ENCODE results near the gene ANKMY1.
A peak's percentile ranks its signal among the peaks of the same experiment; 100 is the strongest.

The ANKMY1 gene

DNA sequence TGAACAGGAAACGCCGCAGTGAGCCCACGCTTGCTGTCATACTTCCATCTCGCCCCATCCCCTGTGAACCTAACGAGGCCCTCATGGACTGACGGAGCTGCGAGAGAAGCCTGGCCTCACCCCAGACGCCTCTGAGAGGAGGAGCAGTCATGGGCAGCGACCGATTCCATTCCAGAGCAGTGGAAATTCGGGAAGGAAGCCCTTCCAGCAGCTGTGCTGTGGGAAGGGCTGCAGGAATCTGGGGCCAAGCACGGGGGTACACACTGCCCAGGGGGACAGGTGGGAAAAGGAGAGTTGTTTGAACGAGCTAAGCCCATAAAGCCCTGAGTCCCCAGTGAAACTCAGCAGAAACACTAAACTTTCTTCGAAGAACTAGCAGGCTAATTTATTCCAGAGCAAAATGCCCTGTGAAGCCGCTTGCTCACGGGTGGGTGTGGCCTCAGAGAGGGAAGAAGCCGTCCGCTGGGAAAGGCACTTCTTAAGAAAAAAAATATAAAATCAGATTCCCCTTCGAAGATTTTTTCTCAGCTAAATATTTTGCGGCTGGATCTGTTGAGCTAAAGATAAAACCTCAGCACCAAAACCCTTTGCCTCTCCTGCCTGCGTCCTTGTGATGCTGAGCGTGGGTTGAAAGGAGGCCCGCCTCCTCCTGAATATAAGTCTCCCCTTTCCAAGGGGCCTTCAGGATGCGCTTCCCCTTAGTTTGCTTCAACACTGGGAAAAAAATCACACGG is 38.2 kb downstream of the ANKMY1 start:
- peak overlapping the region; percentile 27 for H3K4me3 ChIP-seq (ENCODE audit: control insufficient read depth, low read depth, low read length)
- no peak for DNase-seq (ENCODE audit: low read depth)
- TF ChIP-seq, protein P1, sequence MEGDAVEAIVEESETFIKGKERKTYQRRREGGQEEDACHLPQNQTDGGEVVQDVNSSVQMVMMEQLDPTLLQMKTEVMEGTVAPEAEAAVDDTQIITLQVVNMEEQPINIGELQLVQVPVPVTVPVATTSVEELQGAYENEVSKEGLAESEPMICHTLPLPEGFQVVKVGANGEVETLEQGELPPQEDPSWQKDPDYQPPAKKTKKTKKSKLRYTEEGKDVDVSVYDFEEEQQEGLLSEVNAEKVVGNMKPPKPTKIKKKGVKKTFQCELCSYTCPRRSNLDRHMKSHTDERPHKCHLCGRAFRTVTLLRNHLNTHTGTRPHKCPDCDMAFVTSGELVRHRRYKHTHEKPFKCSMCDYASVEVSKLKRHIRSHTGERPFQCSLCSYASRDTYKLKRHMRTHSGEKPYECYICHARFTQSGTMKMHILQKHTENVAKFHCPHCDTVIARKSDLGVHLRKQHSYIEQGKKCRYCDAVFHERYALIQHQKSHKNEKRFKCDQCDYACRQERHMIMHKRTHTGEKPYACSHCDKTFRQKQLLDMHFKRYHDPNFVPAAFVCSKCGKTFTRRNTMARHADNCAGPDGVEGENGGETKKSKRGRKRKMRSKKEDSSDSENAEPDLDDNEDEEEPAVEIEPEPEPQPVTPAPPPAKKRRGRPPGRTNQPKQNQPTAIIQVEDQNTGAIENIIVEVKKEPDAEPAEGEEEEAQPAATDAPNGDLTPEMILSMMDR (IDR thresholded peaks at IDR 0.05; ENCODE audit: control insufficient read depth, insufficient read depth, low read depth, low read length, missing control alignments): no peak

DNA sequence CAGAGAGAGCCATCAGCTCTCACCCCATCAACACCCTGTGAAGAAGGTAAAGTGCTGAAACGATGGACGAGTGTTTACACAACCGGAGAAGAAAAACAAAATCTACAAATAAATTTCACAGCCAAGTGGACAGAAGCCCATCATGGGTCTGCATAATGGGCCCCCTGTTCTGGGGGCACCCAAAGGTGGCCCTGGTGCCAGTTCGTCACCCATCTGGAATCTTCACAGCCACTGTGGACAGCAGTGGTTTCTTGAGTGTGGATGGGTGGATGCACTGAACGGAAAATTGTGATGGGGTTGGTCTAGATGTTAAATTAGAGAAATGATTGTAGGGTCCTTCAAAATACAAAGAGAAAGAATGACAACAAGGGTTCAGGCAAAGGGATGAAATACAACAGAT is 38.8 kb downstream of the ANKMY1 start:
- TF ChIP-seq, protein P1 (IDR thresholded peaks at IDR 0.05; ENCODE audit: control insufficient read depth, insufficient read depth, low read depth, low read length, missing control alignments): no peak
- no peak for DNase-seq (ENCODE audit: low read depth)
- no peak overlapping the region; the same call in 1 of the 2 replicates for H3K4me3 ChIP-seq (ENCODE audit: control insufficient read depth, low read depth, low read length)

DNA sequence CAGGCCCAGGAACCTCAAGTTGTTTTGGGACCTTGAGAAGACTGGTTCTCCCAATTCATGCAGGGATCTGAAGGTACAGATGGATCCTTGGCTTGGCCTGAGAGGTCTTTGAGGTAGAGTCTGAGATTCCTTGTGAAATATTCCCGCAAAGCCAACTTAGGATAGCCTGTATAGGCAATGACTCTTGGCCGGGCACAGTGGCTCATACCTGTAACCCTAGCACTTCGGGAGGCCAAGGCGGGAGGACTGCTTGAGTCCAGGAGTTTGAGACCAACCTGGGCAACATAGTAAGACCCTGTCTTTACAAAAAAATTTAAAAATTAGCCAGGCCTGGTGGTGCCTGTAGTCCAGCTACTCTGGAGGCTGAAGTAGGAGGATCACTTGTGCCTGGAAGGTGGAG is 40.4 kb downstream of the ANKMY1 start:
- DNase-seq (ENCODE audit: low read depth): no peak
- H3K4me3 ChIP-seq (ENCODE audit: control insufficient read depth, low read depth, low read length): no peak overlapping the region
- TF ChIP-seq, protein P1 (IDR thresholded peaks at IDR 0.05; ENCODE audit: control insufficient read depth, insufficient read depth, low read depth, low read length, missing control alignments): no peak

DNA sequence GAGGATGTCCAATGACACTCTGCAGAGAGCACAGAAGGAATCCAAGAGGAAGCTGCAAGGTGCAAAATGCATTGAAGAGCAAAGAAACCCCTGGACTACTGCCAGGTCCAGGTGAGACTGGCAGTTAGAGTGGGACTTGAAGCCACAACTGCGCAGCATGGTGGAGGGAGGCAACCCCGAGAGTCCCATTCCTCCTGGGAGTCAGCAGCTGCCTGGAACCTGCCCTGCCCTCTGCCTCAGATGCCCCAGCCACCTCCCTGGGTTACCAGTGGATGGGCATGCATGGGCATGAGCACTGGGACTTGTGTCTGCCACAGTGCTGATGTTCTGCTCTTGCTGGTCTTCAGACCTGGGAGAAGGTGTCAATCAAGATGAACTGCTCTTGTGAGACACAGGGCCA is 43.2 kb downstream of the ANKMY1 start:
- H3K4me3 ChIP-seq (ENCODE audit: control insufficient read depth, low read depth, low read length): no peak overlapping the region
- DNase-seq (ENCODE audit: low read depth): no peak
- TF ChIP-seq, protein P1 (IDR thresholded peaks at IDR 0.05; ENCODE audit: control insufficient read depth, insufficient read depth, low read depth, low read length, missing control alignments): no peak

DNA sequence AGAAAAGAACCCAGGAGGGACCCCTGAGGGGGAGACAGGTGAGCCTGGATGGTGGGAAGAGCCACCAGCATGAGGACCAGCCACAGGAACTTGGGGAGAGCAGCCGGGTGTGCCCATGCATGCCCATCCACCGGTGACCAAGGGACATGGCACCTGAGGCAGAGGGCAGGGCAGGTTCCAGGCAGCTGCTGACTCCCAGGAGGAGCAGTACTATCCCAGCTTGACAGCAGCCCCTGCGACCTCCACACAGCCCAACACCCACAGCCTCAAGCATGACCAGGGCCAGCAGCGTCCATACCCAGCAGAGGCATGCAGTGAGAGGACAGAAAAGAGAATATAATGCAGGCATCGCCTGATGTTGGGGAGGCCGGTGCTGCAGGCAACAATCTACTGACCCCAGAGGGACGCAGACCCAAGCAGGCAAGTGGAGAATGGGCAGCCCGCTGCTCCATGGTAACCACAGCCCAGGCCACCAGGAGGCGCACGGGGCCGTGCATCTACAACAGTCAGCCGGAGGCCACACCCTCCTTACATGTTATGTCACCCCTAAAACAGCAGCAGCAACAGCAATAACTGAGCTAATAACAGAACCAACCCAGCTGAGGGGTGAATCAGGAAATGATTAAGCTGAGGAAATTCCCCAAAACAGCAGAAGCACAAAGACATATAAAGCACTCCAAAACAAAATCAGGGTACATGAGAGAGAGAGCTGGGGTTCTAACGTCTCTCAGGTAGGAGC is 44.1 kb downstream of the ANKMY1 start:
- peak; percentile 56 for DNase-seq (ENCODE audit: low read depth)
- H3K4me3 ChIP-seq (ENCODE audit: control insufficient read depth, low read depth, low read length): no peak overlapping the region
- TF ChIP-seq, protein P1 (IDR thresholded peaks at IDR 0.05; ENCODE audit: control insufficient read depth, insufficient read depth, low read depth, low read length, missing control alignments): peak; percentile 93

DNA sequence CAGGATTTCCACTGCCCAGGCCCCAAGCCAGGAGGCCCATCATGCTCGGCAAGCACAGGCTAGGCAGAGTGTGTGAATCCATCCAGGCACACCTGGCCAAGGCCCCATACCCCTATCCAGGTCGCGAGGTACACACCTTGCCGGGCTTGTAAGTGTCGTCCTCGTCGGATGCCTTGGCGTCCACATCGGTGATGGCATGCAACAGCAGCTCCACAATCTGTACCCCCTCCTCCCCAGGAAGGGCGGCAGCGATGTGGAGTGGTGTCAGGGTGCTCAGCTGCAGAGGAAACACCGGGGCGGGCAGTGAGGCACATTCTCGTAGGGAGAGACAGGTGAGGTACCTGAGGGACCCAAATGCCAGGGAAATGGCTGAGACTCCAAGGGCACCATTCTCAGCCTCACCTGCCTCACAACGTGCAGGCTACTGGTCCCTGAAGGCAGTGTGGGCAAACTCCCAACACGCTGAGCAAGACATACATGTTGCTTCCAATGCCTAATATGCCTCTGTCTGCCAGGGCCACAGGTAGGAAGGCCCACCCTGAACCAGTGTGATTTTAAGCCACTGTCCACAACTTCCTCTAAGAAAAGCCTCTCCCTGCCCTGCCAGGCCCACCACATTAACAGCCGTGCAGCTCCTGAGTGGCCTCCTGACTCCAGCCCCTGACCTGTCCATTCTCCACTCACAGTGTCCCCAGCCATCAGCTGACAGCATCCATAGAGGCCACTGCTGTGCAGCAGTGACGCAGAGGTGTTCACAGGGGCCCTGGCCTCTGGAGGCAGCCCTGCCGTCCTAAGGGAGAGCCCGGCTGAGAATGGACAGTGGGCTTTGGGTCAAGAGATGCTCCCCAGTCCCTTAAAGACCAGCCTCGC is 44.9 kb downstream of the ANKMY1 start:
- TF ChIP-seq, protein P1 (IDR thresholded peaks at IDR 0.05; ENCODE audit: control insufficient read depth, insufficient read depth, low read depth, low read length, missing control alignments): no peak
- no peak overlapping the region for H3K4me3 ChIP-seq (ENCODE audit: control insufficient read depth, low read depth, low read length)
- no peak for DNase-seq (ENCODE audit: low read depth)

Data from AG09309 (cell line).